IPS-15b (cell line): ENCODE measurements around the gene RAPGEF4.

Source experiments
- H3K27me3 ChIP-seq: one replicate; pipeline ENCODE4 v1.6.1; 2013; ENCODE audit warnings: low read length; ENCODE audit not compliant: control insufficient read depth, insufficient read depth
- H3K36me3 ChIP-seq: one replicate; pipeline ENCODE4 v1.6.1; 2013; ENCODE audit warnings: low read length; ENCODE audit not compliant: control insufficient read depth, insufficient read depth
- H3K4me1 ChIP-seq: one replicate; pipeline ENCODE4 v1.6.1; 2013; ENCODE audit warnings: mild to moderate bottlenecking, low read length; ENCODE audit not compliant: control insufficient read depth, insufficient read depth
- H3K4me3 ChIP-seq: one replicate; pipeline ENCODE4 v1.5.1; 2013; ENCODE audit warnings: low read depth, low read length
- H3K9ac ChIP-seq: one replicate; pipeline ENCODE4 v1.6.1; 2013; ENCODE audit warnings: low read depth, mild to moderate bottlenecking, low read length
- H3K9me3 ChIP-seq: one replicate; pipeline ENCODE4 v1.6.1; 2013; ENCODE audit warnings: mild to moderate bottlenecking, low read length; ENCODE audit not compliant: control insufficient read depth, insufficient read depth

RAPGEF4 gene

GRCh38 chr2:173008786-173009185 lies 273.1 kb downstream of the RAPGEF4 start:
- Histone ChIP-seq H3K27me3 (no peaks in the 10 kb centered on the region), H3K36me3 (no peaks in the 10 kb centered on the region), H3K9me3 (no peaks in the 10 kb centered on the region), H3K9ac (no peak overlapping the region), H3K4me3 (no peak overlapping the region), H3K4me1 (peaks cover under 1% of the 10 kb centered on the region)

GRCh38 chr2:173010233-173010632 lies 274.6 kb downstream of the RAPGEF4 start:
- Histone ChIP-seq H3K4me1 (no peaks in the 10 kb centered on the region), H3K9me3 (no peaks in the 10 kb centered on the region), H3K27me3 (no peaks in the 10 kb centered on the region), H3K4me3 (no peak overlapping the region), H3K36me3 (no peaks in the 10 kb centered on the region), H3K9ac (no peak overlapping the region)

- Histone ChIP-seq H3K9me3 (no peaks in the 10 kb centered on the region), H3K4me3 (no peak overlapping the region), H3K36me3 (no peaks in the 10 kb centered on the region), H3K9ac (no peak overlapping the region), H3K4me1 (no peaks in the 10 kb centered on the region), H3K27me3 (no peaks in the 10 kb centered on the region)
These were observed 280.8 kb downstream of the RAPGEF4 start for GRCh38 chr2:173016451-173016850.

- Histone ChIP-seq H3K4me3 (no peak overlapping the region), H3K27me3 (no peaks in the 10 kb centered on the region), H3K36me3 (no peaks in the 10 kb centered on the region), H3K4me1 (no peaks in the 10 kb centered on the region), H3K9me3 (no peaks in the 10 kb centered on the region), H3K9ac (no peak overlapping the region)
These were observed 282.2 kb downstream of the RAPGEF4 start for GRCh38 chr2:173017646-173018420.

- no peaks in the 10 kb centered on the region for H3K9me3 ChIP-seq
- H3K36me3 ChIP-seq, result no peaks in the 10 kb centered on the region
- no peaks in the 10 kb centered on the region for H3K4me1 ChIP-seq
- no peaks in the 10 kb centered on the region for H3K27me3 ChIP-seq
- no peak overlapping the region for H3K9ac ChIP-seq
- no peak overlapping the region for H3K4me3 ChIP-seq
These were observed 284.1 kb downstream of the RAPGEF4 start for GRCh38 chr2:173019755-173020154.

GRCh38 chr2:173021939-173022371 lies 286.3 kb downstream of the RAPGEF4 start:
- no peaks in the 10 kb centered on the region for H3K4me1 ChIP-seq
- H3K9ac ChIP-seq, result no peak overlapping the region
- H3K27me3 ChIP-seq, result no peaks in the 10 kb centered on the region
- H3K36me3 ChIP-seq, result no peaks in the 10 kb centered on the region
- no peak overlapping the region for H3K4me3 ChIP-seq
- H3K9me3 ChIP-seq, result no peaks in the 10 kb centered on the region

DNA sequence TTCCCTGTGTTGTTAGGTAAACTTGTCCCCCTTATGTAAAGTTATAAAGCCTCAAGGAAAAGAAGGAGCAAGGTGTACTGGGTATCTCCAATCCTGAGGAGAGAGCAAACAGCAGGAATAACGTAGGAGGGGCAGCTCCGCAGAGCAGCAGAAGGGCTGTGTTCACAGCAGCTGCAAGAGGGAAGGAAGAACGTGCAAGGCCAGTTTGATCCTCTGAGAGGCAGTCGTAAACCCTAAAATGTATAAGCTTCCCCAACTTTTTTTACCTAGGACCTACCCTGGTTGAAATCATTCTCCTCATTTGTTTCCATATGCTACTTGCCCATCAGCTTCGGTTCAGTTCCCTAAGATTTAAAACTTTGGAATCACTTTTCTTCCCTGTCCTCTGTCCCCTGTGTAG lies 288.1 kb downstream of the RAPGEF4 start:
- Histone ChIP-seq H3K9me3 (no peaks in the 10 kb centered on the region), H3K4me1 (no peaks in the 10 kb centered on the region), H3K9ac (no peak overlapping the region), H3K4me3 (no peak overlapping the region), H3K36me3 (no peaks in the 10 kb centered on the region), H3K27me3 (no peaks in the 10 kb centered on the region)

DNA sequence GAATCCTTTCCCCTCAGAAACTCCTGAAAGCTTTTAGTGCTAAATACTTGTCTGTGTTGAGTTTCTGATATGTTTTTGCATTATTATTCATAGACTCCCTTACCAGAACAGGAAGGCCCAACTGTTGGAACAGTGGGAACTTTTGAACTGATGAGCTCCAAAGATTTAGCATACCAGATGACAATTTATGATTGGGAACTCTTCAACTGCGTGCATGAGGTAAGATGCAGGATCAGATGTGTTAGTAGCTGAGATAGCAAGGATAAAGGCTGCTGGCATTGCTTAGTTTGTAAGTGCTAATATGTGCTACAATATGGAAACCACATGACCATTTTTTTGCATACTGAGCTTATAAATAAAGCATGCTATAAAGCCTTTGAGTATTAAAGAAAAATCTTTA lies 290.8 kb downstream of the RAPGEF4 start:
- H3K27me3 ChIP-seq, result no peaks in the 10 kb centered on the region
- H3K9me3 ChIP-seq, result no peaks in the 10 kb centered on the region
- H3K4me1 ChIP-seq, result no peaks in the 10 kb centered on the region
- H3K9ac ChIP-seq, result no peak overlapping the region
- H3K4me3 ChIP-seq, result no peak overlapping the region
- no peaks in the 10 kb centered on the region for H3K36me3 ChIP-seq

GRCh38 chr2:173027181-173028128 lies 291.8 kb downstream of the RAPGEF4 start:
- Histone ChIP-seq H3K9ac (no peak overlapping the region), H3K4me3 (no peak overlapping the region), H3K9me3 (no peaks in the 10 kb centered on the region), H3K36me3 (no peaks in the 10 kb centered on the region), H3K27me3 (no peaks in the 10 kb centered on the region), H3K4me1 (no peaks in the 10 kb centered on the region)

GRCh38 chr2:173028141-173028540 lies 292.5 kb downstream of the RAPGEF4 start:
- Histone ChIP-seq H3K27me3 (no peaks in the 10 kb centered on the region), H3K9ac (no peak overlapping the region), H3K4me3 (no peak overlapping the region), H3K36me3 (no peaks in the 10 kb centered on the region), H3K4me1 (no peaks in the 10 kb centered on the region), H3K9me3 (no peaks in the 10 kb centered on the region)

DNA sequence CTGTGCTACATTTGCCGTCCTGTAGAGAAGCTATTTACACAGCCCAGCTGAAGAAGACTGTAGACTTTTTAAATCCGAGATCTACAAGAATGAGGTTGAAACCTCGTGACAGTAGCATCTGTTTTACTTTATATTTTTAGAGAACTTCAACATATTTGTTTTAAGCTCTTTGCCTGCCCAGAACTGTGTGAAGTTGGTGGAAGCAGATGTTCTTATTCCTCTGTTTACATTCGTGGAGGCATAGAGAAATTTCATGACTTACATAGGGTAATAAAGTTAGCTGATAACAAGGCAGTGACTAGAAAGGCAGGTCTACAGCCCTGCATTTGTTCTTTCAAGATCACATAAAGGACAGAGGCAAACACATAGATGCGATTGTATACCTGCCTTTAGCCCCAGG lies 293.0 kb downstream of the RAPGEF4 start:
- H3K9me3 ChIP-seq, result no peaks in the 10 kb centered on the region
- H3K36me3 ChIP-seq, result no peaks in the 10 kb centered on the region
- no peak overlapping the region for H3K4me3 ChIP-seq
- H3K9ac ChIP-seq, result no peak overlapping the region
- no peaks in the 10 kb centered on the region for H3K27me3 ChIP-seq
- no peaks in the 10 kb centered on the region for H3K4me1 ChIP-seq
